Stimulated activated CD4-positive, alpha-beta T cell treated with anti-CD3 and anti-CD28 coated beads, Interleukin-12 subunit alpha, Interleukin-12 subunit beta, amount 100 ng/mL, for 48 hours (primary cell): Measurements from ENCODE around the gene PTGR2.
"Not testable (repeated sequence)": the region's sequence is repeated elsewhere in the genome, so short reads cannot be mapped to it uniquely, and the experiment has no call there.

Experiments
- DNase-seq, 3 donors: peaks; one replicate each; pipeline ENCODE4 v3.0.0-alpha.2; 2020; ENCODE audit warnings: low read depth in 2 of 3, low spot score in 1 of 3

Gene PTGR2

DNA sequence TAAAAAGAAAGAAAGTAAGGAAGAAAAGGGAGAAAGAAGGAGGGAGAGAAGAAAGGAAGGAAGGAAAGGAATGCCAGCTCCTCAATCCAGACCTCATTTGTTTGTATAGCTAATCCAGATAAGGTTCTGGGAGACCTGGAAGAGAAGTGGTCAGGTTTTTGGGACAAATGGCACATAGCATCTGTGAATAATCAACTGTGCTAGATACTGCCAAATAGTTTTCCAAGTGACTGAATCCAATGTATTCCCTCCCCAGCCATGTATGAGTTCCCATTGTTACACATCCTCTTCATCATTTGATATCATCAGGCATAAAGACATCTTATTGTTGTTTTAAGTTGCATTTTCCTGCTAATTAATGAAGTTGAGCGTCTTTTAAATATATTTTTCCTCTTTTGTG is 18.6 kb upstream of the PTGR2 start:
- no peak for DNase-seq

DNA sequence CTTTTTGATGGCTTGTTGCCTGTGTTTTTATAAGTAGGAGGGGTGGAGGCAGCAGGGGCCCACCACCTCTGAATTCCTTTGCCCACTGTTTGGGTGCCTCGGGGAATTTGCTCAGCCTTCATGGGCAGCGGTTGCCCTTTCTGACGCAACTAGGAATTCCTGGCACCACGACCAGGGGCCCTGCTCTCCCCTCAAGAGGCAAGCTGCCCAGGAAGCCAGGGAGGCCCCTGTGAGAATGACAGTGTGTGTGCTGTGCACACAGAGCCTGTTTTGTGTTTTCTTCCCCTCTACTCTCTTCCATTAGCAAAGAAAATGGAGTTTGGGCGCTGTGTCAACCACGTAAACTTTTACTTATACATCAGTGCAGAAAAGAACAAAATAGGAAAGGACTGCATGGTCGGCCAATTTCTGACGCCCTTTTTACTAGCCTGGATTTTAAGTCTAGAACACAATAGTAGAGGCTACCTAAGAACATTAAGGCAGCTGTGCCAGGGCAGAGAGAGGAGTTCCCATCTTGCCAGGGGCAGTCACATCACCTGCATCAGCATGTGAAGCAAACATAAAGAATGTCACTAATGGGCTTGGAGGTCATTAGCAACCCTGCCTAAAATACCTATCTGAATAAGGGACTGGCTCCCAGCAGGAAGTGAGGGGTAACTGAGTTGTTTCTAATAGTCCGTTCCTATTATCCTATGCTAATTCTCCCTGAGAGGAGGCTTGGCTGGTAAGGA is 17.9 kb upstream of the PTGR2 start:
- no peak for DNase-seq

DNA sequence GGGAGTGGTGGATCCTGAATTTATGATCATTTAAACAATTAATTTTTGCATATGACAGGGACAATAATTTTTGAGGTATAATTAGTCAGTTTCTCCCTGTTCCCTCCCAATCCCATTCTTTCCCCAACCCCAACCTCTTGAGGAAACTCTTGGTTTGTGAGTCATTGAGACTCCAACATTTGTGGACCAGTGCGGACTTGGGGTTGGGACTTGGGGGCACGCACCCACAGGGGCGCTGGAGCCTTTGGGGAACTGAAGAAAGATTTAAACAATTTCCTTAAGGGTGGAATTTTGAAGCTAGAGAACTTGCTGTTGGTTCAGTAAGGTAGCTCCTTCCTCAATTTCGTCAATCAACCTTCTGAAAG is 17.4 kb upstream of the PTGR2 start:
- DNase-seq, result no peak

- DNase-seq, result not testable (repeated sequence)
Measured at GRCh38 chr14:73838293-73839034, 13.2 kb upstream of the PTGR2 start.

DNA sequence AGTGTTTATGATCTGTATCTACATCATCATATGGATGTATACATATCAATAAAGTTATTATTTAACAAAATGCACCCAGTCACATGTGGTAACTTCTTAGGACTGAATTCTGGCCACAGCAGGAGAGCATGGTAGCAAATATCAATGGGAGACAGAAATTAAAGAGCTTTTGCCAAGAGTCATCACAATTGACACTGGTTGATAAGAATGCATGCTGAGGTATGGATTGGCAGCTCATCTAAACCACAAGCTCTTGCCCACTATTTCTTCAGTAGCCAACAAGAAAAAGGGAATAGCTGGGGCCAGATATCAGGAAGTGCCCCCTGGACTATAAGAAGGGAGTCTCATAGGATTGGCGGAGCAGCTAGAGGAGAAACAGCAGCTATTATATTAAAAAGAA is 9.4 kb upstream of the PTGR2 start:
- no peak for DNase-seq

DNA sequence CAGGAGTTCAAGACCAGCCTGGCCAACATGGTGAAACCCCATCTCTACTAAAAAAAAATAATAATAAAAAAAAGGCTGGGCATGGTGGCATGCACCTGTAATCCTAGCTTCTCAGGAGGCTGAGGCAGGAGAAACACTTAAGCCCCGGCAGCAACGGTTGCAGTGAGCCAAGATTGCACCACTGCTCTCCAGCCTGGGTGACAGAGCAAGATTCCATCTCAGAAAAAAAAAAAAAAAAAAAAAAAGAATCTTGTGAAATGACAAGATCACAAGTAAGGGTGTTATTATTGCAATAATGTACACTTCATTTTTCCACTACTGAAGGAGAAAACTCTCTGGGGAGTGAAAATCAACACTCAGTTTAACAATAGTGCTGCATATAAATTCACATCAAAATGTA is 8.8 kb upstream of the PTGR2 start:
- no peak for DNase-seq

GRCh38 chr14:73843296-73843695 is 8.3 kb upstream of the PTGR2 start:
- DNase-seq, result no peak

DNA sequence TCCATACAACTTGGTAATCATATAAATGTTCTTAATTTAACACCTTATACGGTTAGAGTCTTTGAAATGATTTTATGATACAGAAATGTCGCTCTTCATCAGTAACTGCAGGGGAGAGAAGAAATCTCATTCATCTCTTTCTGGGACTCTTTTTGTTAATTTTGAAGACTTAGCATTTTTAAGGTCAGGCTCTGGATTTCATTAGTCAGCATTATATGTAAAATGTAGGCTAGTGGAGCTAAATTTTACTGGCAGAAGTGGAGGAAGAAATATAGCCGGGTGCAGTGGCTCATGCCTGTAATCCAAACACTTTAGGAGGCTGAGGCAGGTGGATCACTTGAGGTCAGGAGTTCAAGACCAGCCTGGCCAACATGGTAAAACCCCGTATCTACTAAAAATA is 4.7 kb upstream of the PTGR2 start:
- no peak for DNase-seq

DNA sequence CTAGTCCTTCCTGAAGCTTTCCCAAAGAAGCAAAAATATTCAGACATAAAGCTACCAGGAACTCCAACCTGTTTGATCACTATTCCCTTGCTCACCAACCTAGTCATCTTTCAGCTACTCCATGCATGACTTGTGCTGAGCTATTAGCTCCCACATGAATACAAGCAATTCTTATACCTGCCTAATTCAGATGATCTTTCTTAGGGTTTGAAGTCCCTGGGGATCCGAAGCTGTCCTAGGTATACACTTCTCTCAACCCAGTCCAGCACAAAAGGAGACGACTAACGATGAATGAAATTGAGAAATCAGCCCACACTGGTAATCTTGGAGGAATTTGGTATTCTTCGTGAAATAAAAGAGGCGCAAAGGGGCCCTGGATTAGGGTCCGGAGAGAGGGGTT is 631 bp upstream of the PTGR2 start:
- no peak for DNase-seq

- DNase-seq, result no peak
Measured at GRCh38 chr14:73859145-73859544, 7.5 kb downstream of the PTGR2 start.

DNA sequence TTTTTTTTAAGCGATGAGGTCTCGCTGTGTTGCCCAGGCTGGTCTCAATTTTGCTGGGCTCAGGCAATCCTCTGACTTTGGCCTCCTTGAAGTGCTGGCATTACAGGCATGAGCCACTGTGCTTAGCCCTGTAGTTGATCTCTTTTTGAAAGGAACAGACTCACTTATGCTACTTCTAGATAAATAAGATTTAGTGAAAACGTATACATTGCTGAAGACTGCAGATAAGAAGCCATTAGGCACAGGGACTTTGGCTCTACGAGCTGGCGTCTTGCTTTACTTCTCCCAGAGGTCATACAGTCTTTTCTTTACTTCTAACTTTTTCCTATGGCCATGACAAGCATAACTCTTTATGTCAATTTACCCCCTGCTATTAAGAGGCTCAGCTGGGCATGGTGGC is 9.4 kb downstream of the PTGR2 start:
- no peak for DNase-seq

GRCh38 chr14:73862480-73862879 is 10.8 kb downstream of the PTGR2 start:
- DNase-seq, result no peak

DNA sequence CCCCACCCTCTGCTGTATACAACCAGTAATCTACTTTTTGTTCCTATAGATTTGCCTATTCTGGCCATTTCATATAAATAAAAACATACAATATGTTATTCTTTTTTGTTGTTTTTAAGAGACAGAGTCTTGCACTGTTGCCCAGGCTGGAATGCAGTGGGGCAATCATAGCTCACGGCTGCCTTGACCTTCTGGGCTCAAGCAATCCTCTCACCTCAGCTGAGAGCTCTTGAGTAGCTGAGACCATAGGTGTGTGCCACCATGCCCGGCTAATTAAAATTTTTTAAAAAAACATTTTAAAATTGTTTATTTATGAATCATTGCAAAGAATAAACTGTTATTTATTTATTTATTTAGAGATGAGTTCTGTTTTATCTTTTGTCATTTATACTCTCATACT is 11.6 kb downstream of the PTGR2 start:
- DNase-seq, result no peak

- no peak for DNase-seq
Measured at GRCh38 chr14:73865534-73866113, 14.0 kb downstream of the PTGR2 start.

GRCh38 chr14:73869754-73870153 is 18.1 kb downstream of the PTGR2 start:
- not testable (repeated sequence) for DNase-seq

DNA sequence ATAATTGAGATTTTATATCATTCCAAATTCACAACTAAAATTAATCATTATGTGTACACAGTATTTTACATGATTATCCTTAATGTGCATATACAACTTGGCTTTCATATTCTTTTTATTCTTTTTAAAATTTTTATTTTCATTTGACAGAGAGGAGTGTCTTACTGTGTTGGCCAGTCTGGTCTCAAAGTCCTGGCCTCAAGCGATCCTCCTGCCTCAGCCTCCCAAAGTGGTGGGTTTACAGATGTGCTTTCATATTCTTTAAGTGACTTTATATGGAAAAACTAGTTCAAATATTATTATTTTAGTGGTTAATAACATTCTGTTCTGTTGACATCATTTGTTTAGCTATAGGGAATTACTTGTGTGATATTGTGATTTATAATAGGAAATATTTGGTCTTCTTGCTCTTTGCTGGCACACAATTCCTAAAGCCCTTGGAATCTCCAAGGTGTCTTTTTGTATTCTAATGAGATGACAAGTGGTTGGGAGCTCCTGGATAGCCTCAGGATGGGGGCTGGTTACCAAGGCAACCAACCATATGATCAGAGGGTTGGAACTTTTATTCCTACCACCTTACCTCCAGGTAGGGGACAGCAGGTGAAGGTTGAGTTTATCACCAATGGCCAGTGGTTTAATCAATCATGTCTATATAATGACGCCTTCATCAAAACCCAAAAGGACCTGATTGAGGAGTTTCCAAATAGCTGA is 19.0 kb downstream of the PTGR2 start:
- DNase-seq, result no peak

GRCh38 chr14:73873660-73874059 is 22.0 kb downstream of the PTGR2 start:
- DNase-seq, result no peak

DNA sequence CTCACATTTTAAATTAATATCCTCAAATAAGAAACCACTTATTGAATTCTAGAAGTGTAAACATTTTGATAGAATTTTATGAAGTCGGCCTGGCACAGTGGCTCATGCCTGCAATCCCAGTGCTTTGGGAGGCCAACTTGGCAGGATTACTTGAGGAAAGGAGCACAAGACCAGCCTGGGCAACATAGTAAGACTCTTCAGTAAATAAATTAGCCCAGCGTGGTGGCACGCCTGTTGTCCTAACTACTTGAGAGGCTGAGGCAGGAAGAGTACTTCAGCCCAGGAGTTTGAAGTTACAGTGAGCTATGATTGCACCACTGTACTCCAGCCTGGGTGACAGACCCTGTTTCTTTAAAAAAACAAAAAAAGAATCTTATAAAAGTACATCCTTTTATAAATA is 26.2 kb downstream of the PTGR2 start:
- no peak for DNase-seq

GRCh38 chr14:73878436-73878835 is 26.8 kb downstream of the PTGR2 start:
- no peak for DNase-seq

GRCh38 chr14:73879027-73879426 is 27.4 kb downstream of the PTGR2 start:
- no peak for DNase-seq

DNA sequence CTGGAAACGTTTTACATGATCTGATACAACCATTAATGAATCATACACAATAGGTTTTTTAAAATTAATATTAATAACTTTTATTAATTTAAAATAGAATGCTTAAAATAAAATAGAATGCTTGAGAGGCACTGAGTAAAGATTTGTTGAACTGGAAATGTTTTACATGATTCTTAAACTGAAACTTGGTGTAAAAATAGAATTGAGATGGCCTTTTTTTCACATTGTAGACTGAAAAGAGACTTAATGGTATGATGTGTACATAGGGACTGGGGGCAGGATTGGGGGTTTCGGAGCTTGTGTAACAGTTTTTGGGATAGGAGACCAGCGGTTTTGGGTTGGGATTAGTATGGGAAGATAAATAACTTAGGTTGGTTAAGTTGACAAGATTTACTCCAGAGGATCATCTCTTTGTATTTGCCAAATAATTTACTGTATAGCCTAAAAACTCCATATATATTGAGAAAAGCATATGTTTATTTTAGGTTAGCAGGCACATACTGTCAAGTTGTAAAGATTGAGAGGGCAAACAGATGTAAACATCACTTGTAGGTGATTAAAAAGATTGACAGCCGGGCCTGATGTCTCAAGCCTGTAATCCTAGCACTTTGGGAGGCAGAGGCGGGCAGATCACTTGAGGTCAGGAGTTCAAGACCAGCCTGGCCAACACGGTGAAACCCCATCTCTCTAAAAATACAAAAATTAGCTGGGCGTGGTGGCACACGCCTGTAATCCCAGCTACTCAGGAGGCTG is 33.0 kb downstream of the PTGR2 start:
- no peak for DNase-seq
